Measurements from ENCODE around the gene AMER3. TPM values are rescaled to one million over a fixed set of nuclear protein-coding genes. Genes with fewer than 3 reads are reported as not detected.

The AMER3 gene
- total and polyA plus RNA-seq, 2 experiments from 2014 or later, result 0.26 to 1.2 TPM

DNA sequence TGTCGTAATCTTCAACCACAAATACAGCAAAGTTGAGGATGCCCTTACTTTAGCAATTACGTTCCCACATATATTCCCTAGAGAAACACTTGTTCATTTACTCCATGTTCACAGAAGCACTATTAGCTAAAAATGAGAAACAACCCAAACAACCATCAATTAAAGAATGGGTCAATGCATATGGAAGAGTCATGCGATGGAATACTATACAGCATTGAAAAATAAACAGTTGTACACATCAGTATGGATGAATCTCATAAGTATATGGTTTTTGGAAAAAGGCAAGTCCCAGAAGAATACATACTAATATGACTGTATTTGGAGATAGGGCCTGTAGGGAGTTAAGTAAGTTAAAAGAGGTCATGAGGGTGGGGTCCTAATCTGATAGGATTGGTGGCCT, 20.1 kb upstream of the AMER3 start:
- H3K27ac ChIP-seq, result no peak overlapping the region
- TF ChIP-seq, protein P1, sequence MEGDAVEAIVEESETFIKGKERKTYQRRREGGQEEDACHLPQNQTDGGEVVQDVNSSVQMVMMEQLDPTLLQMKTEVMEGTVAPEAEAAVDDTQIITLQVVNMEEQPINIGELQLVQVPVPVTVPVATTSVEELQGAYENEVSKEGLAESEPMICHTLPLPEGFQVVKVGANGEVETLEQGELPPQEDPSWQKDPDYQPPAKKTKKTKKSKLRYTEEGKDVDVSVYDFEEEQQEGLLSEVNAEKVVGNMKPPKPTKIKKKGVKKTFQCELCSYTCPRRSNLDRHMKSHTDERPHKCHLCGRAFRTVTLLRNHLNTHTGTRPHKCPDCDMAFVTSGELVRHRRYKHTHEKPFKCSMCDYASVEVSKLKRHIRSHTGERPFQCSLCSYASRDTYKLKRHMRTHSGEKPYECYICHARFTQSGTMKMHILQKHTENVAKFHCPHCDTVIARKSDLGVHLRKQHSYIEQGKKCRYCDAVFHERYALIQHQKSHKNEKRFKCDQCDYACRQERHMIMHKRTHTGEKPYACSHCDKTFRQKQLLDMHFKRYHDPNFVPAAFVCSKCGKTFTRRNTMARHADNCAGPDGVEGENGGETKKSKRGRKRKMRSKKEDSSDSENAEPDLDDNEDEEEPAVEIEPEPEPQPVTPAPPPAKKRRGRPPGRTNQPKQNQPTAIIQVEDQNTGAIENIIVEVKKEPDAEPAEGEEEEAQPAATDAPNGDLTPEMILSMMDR (IDR thresholded peaks at IDR 0.05; ENCODE audit: low read depth, low read length), result no peak
- no peak for DNase-seq (ENCODE audit: low read depth in 1 of 2, low spot score in 1 of 2)
- no peaks in the 10 kb centered on the region for H3K27me3 ChIP-seq
- H3K9me3 ChIP-seq (ENCODE audit: low read depth), result no peaks in the 10 kb centered on the region
- H3K4me3 ChIP-seq, result no peak overlapping the region
- H3K4me1 ChIP-seq (ENCODE audit: low read depth), result no peaks in the 10 kb centered on the region
- no peaks in the 10 kb centered on the region for H3K36me3 ChIP-seq

DNA sequence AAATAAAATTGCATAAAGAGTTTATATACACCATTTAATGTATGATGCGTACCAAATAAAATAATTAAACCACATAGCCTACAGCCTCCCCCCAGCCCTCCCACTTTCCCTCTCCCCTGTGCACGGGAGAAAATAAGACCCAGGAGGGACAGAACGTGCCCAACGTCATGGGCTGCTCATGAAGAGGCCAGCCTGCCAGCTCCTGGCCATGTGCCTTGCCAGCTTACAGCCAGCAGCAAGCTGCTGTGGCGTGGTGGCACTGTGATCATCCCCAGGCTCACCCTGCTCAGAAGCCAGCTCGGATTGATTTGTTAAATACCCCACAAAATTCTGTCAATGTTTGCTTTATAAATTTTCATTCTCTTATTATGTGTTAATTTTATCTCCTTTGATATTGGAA, 18.9 kb upstream of the AMER3 start:
- TF ChIP-seq, protein P1 (IDR thresholded peaks at IDR 0.05; ENCODE audit: low read depth, low read length), result no peak
- no peak for DNase-seq (ENCODE audit: low read depth in 1 of 2, low spot score in 1 of 2)
- no peaks in the 10 kb centered on the region for H3K4me1 ChIP-seq (ENCODE audit: low read depth)
- H3K4me3 ChIP-seq, result no peak overlapping the region
- no peaks in the 10 kb centered on the region for H3K36me3 ChIP-seq
- H3K27me3 ChIP-seq, result no peaks in the 10 kb centered on the region
- no peaks in the 10 kb centered on the region for H3K9me3 ChIP-seq (ENCODE audit: low read depth)
- H3K27ac ChIP-seq, result no peak overlapping the region

DNA sequence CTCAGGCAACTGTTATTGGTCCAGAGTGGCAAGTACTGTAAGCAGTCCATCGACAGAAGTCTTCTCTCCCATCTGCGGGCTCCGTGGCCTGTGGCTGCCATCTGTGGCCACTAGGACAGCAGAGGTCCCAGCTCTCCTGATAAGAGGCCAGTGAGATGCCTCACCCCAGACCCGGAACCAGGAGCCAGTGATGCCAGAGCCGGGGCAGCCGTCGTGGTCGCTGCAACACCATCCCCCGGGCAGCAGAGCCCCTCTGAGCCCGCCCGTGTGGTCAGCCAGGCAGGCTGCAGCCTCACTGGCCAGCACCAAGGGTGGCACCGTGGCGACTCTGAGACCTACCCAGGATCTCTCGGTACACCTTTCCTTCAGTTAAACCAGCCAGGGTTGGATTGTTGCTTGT, 17.7 kb upstream of the AMER3 start:
- Histone ChIP-seq H3K36me3 (no peaks in the 10 kb centered on the region), H3K27ac (no peak overlapping the region), H3K27me3 (no peaks in the 10 kb centered on the region), H3K9me3 (ENCODE audit: low read depth) (no peaks in the 10 kb centered on the region), H3K4me3 (no peak overlapping the region), H3K4me1 (ENCODE audit: low read depth) (no peaks in the 10 kb centered on the region)
- DNase-seq (ENCODE audit: low read depth in 1 of 2, low spot score in 1 of 2), result no peak
- TF ChIP-seq, protein P1 (IDR thresholded peaks at IDR 0.05; ENCODE audit: low read depth, low read length), result no peak

DNA sequence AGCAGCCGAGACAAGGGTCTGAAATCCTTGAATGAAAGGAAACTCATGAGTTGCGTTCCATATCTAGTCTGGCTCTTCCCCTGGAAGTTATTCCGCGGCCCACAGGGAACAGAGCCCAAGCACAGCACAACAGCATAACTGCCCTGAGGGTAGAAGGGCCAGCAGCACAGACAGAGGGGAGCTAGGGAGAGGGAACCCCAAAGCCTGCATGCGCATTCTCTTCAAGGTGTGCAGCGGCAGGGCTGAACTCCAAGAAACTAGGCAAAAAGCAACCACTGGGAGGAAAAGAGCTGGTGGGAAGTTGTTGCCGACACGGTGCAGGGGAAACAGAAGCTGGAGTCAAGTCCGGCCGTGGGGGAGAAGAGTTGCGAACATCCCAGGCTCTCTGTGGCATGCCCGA, 14.7 kb upstream of the AMER3 start:
- Histone ChIP-seq H3K27me3 (no peaks in the 10 kb centered on the region), H3K9me3 (ENCODE audit: low read depth) (no peaks in the 10 kb centered on the region), H3K27ac (no peak overlapping the region), H3K4me1 (ENCODE audit: low read depth) (peaks cover 22% of the 10 kb centered on the region), H3K36me3 (no peaks in the 10 kb centered on the region), H3K4me3 (no peak overlapping the region)
- TF ChIP-seq, protein P1 (IDR thresholded peaks at IDR 0.05; ENCODE audit: low read depth, low read length), result no peak
- DNase-seq (ENCODE audit: low read depth in 1 of 2, low spot score in 1 of 2), result no peak

DNA sequence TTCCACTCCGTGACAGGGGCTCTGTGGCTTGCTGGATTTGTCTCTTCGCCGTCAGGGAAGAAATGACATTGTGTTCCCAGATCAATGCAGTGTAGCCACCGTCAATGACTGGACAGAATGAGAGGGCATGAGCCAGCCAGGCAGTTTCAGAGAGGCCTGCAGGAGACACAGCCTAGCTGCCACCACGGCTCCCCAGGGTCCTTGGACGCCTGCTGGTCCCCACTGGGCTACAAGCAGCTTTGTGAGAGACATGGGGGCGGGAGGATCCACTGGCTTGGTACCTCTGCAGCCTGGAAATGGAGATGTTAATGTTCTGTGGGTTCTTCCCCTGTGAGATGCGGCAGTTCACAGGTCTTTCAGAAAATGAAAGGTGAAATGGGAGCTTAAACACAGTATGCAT, 12.1 kb upstream of the AMER3 start:
- Histone ChIP-seq H3K4me1 (ENCODE audit: low read depth) (peaks cover 28% of the 10 kb centered on the region), H3K27ac (no peak overlapping the region), H3K9me3 (ENCODE audit: low read depth) (no peaks in the 10 kb centered on the region), H3K27me3 (no peaks in the 10 kb centered on the region), H3K36me3 (no peaks in the 10 kb centered on the region), H3K4me3 (no peak overlapping the region)
- TF ChIP-seq, protein P1 (IDR thresholded peaks at IDR 0.05; ENCODE audit: low read depth, low read length), result no peak
- no peak for DNase-seq (ENCODE audit: low read depth in 1 of 2, low spot score in 1 of 2)
